ENCODE results near the gene GAL3ST1. TPM values are rescaled to one million over a fixed set of nuclear protein-coding genes. Genes with fewer than 3 reads are reported as not detected.
"Not testable (repeated sequence)": the region's sequence is repeated elsewhere in the genome, so short reads cannot be mapped to it uniquely, and the experiment has no call there.

GAL3ST1 gene
- total and polyA plus RNA-seq, 8 donors = 1.8 to 9.3 (median 6.8) TPM

DNA sequence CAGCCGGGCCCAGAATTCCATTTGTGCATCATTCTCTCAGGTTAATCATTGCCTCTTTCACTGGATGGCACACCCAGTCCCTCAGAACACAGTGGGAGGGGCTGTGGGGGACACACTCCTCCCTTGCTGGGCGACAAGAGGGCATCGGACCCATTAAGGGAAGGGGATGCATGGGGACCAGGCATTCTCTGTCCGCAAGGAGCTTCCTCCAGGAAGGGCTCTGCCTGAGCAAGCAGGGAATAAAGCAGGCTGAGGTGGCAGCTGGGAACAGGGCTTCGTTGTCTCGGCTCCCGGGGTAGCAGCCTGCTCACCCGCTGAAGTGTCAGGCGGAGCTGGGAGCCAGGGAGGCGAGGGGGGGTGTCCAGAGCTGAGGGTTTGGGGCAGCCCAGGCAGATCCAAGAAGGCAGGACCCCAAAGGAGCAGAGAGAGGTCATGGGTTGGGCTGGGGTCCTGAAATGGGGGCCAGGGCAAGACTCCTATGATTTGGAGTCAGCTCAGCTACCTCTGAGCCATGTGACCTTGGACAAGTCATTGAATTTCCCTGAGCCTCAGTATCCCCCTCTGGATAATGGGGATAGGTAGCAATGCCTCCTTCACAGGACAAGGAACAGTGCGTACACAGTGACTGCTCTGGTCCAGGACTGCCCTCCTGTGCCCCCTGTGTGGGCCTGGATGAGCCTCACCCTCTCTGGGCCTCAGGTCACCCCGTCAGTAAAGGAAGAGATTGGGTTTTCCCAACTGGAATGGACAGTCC is 1.4 kb downstream of the GAL3ST1 start:
- Histone ChIP-seq H3K4me1 (peaks cover 0 to 21% of the 10 kb centered on the region in 2 donors), H3K4me3 (no peak overlapping the region), H3K36me3 (peaks cover 0 to 29% of the 10 kb centered on the region in 2 donors), H3K27ac (no peak overlapping the region), H3K9me3 (no peaks in the 10 kb centered on the region), H3K27me3 (peaks cover 0 to 16% of the 10 kb centered on the region in 2 donors)
- TF ChIP-seq, protein P1, sequence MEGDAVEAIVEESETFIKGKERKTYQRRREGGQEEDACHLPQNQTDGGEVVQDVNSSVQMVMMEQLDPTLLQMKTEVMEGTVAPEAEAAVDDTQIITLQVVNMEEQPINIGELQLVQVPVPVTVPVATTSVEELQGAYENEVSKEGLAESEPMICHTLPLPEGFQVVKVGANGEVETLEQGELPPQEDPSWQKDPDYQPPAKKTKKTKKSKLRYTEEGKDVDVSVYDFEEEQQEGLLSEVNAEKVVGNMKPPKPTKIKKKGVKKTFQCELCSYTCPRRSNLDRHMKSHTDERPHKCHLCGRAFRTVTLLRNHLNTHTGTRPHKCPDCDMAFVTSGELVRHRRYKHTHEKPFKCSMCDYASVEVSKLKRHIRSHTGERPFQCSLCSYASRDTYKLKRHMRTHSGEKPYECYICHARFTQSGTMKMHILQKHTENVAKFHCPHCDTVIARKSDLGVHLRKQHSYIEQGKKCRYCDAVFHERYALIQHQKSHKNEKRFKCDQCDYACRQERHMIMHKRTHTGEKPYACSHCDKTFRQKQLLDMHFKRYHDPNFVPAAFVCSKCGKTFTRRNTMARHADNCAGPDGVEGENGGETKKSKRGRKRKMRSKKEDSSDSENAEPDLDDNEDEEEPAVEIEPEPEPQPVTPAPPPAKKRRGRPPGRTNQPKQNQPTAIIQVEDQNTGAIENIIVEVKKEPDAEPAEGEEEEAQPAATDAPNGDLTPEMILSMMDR (IDR thresholded peaks at IDR 0.05) = no peak
- intact Hi-C loops (cut with DNase I) = no loop called here
- ATAC-seq = peak; percentile 34
- DNase-seq = no peak

DNA sequence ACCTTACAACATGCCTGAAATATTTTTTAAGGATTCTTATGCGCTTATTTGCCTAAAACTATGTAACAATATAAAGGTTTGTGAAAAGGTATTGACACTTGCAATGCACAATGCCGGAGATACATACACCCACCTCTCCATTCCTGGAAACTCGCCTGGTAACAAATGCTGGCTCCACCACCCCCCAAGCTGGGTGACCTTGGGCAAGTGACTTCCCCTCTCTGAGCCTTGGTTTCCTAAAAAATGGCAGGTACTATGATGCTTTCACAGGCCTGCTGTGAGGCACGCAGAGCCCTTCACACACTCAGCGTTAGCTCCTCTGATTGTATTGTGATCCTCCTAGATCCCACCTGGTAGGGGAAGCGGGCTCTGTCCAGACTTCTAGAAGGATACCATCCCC is 2.3 kb downstream of the GAL3ST1 start:
- ATAC-seq = no peak
- peaks cover 0 to 21% of the 10 kb centered on the region in 2 donors for H3K36me3 ChIP-seq
- intact Hi-C loops (cut with DNase I) = no loop called here
- TF ChIP-seq, protein P1 (IDR thresholded peaks at IDR 0.05) = no peak
- no peaks in the 10 kb centered on the region for H3K9me3 ChIP-seq
- H3K4me1 ChIP-seq = peaks cover 0 to 21% of the 10 kb centered on the region in 2 donors
- peaks cover 0 to 16% of the 10 kb centered on the region in 2 donors for H3K27me3 ChIP-seq
- H3K4me3 ChIP-seq = no peak overlapping the region
- H3K27ac ChIP-seq = no peak overlapping the region
- DNase-seq = no peak

DNA sequence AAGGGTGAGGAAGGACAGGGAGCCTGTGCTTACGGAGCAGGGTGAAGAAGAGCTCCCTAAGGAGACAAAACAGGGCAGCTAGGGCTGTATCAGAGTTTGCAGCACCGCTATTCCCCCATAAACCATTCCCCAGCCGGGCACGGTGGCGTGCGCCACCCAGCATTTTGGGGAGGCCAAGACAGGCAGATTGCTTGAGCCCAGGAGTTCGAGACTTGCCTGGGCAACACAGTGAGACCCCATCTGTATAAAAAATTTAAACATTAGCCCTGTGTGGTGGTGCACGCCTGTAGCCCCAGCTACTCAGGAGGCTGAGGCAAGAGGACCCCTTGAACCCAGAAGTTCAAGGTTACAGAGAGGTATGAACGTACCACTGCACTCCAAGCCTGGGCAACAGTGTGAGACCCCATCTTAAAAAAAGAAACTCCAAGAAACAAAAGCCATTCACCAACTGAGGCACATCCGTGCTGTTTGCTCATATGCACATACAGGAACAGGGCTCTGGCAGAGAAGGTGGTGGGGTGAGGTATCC is 4.7 kb downstream of the GAL3ST1 start:
- DNase-seq (peak in 1 of 4 donors; percentile 48), ATAC-seq (no peak)
- Histone ChIP-seq H3K27ac (no peak overlapping the region), H3K27me3 (peaks cover 0 to 13% of the 10 kb centered on the region in 2 donors), H3K4me3 (no peak overlapping the region), H3K36me3 (no peaks in the 10 kb centered on the region), H3K9me3 (no peaks in the 10 kb centered on the region), H3K4me1 (peaks cover 0 to 11% of the 10 kb centered on the region in 2 donors)
- TF ChIP-seq, protein P1 (IDR thresholded peaks at IDR 0.05) = no peak
- intact Hi-C loops (cut with DNase I) = no loop called here

DNA sequence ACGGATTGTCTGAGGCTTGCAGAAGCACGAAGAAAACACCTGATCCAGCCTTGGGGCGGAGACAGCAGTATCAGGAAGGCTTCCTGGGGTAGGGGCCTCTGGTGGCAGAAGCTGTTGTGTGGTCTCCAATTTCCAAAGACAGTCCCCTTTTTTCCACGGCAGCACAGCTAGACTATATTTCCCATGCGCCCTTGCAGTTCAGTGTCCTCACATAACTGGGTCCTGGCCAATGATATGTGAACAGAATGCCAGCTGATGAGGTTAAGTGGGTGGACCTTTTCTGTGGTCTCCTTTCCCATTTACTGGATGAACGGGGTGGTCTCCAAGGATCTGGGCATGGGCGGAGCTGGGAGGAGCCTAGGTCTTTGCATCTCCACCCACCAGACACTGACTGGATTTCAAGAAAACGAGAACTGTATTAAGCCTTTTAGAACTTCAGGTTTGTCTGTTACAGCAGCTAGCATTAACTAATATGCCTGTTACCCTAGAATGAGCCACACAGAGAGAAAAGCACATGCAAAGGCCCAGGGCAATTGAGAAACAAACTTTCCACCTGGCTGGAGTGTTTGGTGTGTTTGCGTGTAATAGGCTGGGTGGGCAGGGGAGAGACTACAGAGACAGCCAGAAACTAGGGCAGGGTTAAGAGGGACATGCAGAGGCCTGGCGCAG is 6.2 kb downstream of the GAL3ST1 start:
- H3K4me1 ChIP-seq = peaks cover 0 to under 1% of the 10 kb centered on the region in 2 donors

DNA sequence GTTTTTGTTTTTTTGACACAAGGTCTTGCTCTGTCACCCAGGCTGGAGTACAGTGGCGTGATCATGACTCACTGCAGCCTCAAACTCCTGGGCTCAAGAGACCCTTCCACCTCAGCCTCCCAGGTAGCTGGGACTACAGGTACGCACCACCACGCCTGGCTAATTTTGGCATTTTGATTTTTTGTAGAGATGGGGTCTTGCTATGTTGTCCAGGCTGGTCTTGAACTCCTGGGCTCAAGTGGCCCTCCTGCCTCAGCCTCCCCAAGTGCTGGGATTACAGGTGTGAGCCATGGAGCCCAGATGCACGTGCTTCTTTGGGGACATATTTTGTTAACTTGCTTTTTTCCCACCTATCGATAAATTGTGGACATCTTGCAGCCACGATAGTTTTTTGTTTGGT is 7.2 kb downstream of the GAL3ST1 start:
- H3K4me1 ChIP-seq; H3K36me3 ChIP-seq; ATAC-seq; H3K27me3 ChIP-seq; intact Hi-C loops (cut with DNase I); H3K9me3 ChIP-seq; H3K27ac ChIP-seq; H3K4me3 ChIP-seq: not testable (repeated sequence)
- DNase-seq = peak in 1 of 4 donors; percentile 4

More for the DNA sequence above, 6.2 kb downstream of the GAL3ST1 start:
- Histone ChIP-seq H3K27me3 (peaks cover 0 to 3% of the 10 kb centered on the region in 2 donors), H3K9me3 (no peaks in the 10 kb centered on the region), H3K27ac (no peak overlapping the region), H3K36me3 (no peaks in the 10 kb centered on the region), H3K4me3 (no peak overlapping the region)
- no peak for ATAC-seq
- intact Hi-C loops (cut with DNase I) = no loop called here
- TF ChIP-seq, protein P1 (IDR thresholded peaks at IDR 0.05) = no peak
- DNase-seq = peak in 1 of 4 donors; percentile 2

All from left lung (tissue), 10 donors.